C4-2B (cell line): ENCODE measurements around the gene PPL.

Experiments
- ZFX ChIP-seq: fragments of 450-650 bp; IDR thresholded peaks from 2 replicates; pipeline ENCODE4 v1.6.1; 2017
- TF ChIP-seq, protein P1 (sequence below): fragments of 450-650 bp; conservative IDR thresholded peaks from 2 replicates; pipeline ENCODE4 v1.5.1; 2017; ENCODE audit warnings: mild to moderate bottlenecking

DNA sequence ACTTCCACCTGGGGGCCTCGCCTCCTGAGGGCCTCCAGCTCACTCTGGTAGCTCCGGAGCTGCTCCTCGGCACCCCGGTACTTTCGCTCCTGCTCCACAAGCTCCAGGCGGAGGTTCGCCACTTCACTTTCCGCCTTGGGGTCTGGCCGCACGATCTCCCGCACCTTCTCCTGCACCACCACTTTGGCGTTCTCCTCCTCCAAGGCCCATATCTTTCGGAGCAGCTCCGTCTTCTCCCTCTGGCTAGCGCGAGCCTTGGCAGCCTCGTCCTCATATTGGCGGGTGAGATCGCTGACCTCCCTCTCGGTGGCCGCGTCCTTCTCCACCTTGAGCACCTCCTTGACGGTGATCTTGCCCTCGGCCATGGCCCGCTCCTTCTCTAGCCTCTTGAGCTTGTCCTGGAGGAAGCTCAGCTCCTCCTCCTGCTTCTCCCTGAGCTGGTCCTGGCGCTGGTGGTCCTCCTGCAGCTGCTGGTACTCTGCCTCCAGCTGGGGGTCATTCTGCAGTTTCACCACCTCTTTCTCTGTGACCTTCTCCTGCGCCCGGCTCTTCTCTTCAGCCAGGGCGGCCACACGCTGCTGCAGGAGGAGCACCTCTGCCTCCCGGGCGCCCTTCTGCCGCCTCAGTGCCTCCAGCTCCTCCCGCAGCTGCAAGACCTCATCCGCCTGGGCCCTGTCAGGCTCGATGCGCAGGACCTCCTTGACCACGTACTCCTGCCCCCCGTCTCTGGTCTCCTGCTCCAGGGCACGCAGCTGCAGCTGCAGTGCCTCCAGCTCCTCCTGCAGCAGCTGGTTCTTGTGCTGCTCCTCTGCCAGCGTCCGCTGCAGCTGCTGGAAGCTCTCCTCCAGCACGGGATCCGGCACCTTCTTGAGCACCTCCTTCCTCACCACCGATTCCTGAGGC, 51.7 kb downstream of the PPL start:
- TF ChIP-seq, protein P1, sequence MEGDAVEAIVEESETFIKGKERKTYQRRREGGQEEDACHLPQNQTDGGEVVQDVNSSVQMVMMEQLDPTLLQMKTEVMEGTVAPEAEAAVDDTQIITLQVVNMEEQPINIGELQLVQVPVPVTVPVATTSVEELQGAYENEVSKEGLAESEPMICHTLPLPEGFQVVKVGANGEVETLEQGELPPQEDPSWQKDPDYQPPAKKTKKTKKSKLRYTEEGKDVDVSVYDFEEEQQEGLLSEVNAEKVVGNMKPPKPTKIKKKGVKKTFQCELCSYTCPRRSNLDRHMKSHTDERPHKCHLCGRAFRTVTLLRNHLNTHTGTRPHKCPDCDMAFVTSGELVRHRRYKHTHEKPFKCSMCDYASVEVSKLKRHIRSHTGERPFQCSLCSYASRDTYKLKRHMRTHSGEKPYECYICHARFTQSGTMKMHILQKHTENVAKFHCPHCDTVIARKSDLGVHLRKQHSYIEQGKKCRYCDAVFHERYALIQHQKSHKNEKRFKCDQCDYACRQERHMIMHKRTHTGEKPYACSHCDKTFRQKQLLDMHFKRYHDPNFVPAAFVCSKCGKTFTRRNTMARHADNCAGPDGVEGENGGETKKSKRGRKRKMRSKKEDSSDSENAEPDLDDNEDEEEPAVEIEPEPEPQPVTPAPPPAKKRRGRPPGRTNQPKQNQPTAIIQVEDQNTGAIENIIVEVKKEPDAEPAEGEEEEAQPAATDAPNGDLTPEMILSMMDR = no peak
- TF ChIP-seq ZFX = no peak
